DND-41 (cell line): ENCODE measurements around the gene ST6GALNAC4.

Experiments used
- ATAC-seq: fragments of 200-7000 bp; cut with Tn5 transposase; 3 replicates; pipeline ENCODE4 v1.9.1; 2021; ENCODE audit warnings: low read depth; ENCODE audit not compliant: insufficient read depth
- DNase-seq: peaks from one replicate; pipeline ENCODE4 v3.0.0-alpha.2; 2020
- H2AFZ ChIP-seq: 2 replicates; pipeline ENCODE4 v1.6.0; 2012; ENCODE audit warnings: low read depth, low read length
- H3K27ac ChIP-seq: 2 replicates; pipeline ENCODE4 v1.5.1; 2012; ENCODE audit warnings: low read length, inconsistent platforms
- H3K27me3 ChIP-seq: fragments of 200-600 bp; sonication (generic); 2 replicates; pipeline ENCODE4 v1.6.0; 2012; ENCODE audit warnings: low read length, mild to moderate bottlenecking, inconsistent platforms; ENCODE audit not compliant: insufficient read depth, poor library complexity
- H3K36me3 ChIP-seq: 2 replicates; pipeline ENCODE4 v1.5.1; 2012; ENCODE audit warnings: low read length, inconsistent platforms; ENCODE audit not compliant: insufficient read depth
- H3K4me1 ChIP-seq: 2 replicates; pipeline ENCODE4 v1.5.1; 2012; ENCODE audit warnings: mild to moderate bottlenecking, low read length; ENCODE audit not compliant: insufficient read depth
- H3K4me2 ChIP-seq: 2 replicates; pipeline ENCODE4 v1.6.0; 2012; ENCODE audit warnings: mild to moderate bottlenecking, moderate library complexity, low read length, inconsistent platforms; ENCODE audit not compliant: insufficient read depth
- H3K4me3 ChIP-seq, 2 experiments: fragments of 200-600 bp in 1 of 2; shearing (Covaris generic) in 1 of 2; 2 replicates each; pipeline ENCODE4 v1.5.1; 2012 to 2016; ENCODE audit warnings: inconsistent platforms in 2 of 2, low read length in 2 of 2, mild to moderate bottlenecking in 2 of 2, low read depth in 1 of 2, moderate library complexity in 1 of 2
- H3K79me2 ChIP-seq: 2 replicates; pipeline ENCODE4 v1.6.0; 2012; ENCODE audit warnings: low read length, inconsistent platforms; ENCODE audit not compliant: insufficient read depth
- H3K9ac ChIP-seq: 2 replicates; pipeline ENCODE4 v1.6.0; 2012; ENCODE audit warnings: low read depth, mild to moderate bottlenecking, inconsistent platforms, low read length, moderate library complexity
- H3K9me3 ChIP-seq: 2 replicates; pipeline ENCODE4 v1.5.1; 2012; ENCODE audit warnings: low read length, moderate library complexity, mild to moderate bottlenecking, inconsistent platforms; ENCODE audit not compliant: insufficient read depth, severe bottlenecking
- H4K20me1 ChIP-seq: 2 replicates; pipeline ENCODE4 v1.6.0; 2012; ENCODE audit warnings: low read length; ENCODE audit not compliant: insufficient read depth
- EZH2 ChIP-seq: IDR thresholded peaks from 3 replicates; pipeline ENCODE4 v1.6.1; 2012; ENCODE audit warnings: borderline replicate concordance, low read depth, mild to moderate bottlenecking, moderate library complexity, low read length, inconsistent platforms; ENCODE audit not compliant: severe bottlenecking
- TF ChIP-seq, protein P1 (sequence below): IDR thresholded peaks from 2 replicates; pipeline ENCODE4 v1.5.1; 2012; ENCODE audit warnings: borderline replicate concordance, low read length, moderate library complexity, mild to moderate bottlenecking; ENCODE audit not compliant: poor library complexity, severe bottlenecking; ENCODE audit errors: extremely low read depth

Gene ST6GALNAC4

DNA sequence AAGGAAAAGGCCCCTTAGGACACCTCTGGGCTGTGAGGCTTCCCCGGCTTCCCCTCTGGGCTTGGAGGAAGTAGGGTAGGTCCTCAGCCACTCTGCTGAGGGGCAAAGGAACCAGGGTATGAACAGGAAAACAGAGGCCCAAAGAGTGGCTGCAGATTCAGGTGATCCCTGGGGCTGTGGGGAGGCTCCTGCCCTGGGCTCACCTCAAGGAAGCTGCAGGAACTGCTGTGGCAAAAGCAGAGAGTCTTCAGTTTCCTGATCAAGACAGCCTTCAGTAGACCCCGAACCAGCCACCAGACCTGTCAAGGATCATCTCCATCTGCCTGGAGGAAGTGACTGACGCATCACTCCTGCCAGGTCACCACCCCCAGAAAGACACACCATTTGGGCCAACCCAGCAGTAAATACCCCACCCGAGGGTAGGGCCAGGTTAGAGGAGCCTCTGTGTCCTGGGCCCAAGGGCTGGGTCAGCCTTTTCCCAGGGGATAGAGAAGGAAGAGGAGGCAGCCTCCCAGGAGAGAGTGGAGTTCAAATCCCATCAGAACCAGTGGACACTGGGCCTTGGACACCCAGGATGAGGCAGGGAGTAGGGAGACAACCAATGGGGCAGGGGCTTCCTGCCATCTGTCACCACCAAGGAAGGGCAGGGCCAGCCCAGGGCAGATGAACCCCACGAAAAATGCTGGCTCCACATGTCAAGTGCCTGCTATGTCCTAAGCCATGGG, 11.7 kb downstream of the ST6GALNAC4 start:
- Histone ChIP-seq H3K36me3 (no peaks in the 10 kb centered on the region), H3K4me1 (peaks cover under 1% of the 10 kb centered on the region; the same call in 1 of the 2 replicates), H4K20me1 (no peaks in the 10 kb centered on the region), H3K27ac (no peak overlapping the region), H2AFZ (no peak overlapping the region), H3K9me3 (no peaks in the 10 kb centered on the region), H3K79me2 (no peaks in the 10 kb centered on the region), H3K4me3 (no peak overlapping the region), H3K4me2 (no peak overlapping the region), H3K27me3 (no peaks in the 10 kb centered on the region), H3K9ac (no peak overlapping the region)
- TF ChIP-seq EZH2, result no peak
- TF ChIP-seq, protein P1, sequence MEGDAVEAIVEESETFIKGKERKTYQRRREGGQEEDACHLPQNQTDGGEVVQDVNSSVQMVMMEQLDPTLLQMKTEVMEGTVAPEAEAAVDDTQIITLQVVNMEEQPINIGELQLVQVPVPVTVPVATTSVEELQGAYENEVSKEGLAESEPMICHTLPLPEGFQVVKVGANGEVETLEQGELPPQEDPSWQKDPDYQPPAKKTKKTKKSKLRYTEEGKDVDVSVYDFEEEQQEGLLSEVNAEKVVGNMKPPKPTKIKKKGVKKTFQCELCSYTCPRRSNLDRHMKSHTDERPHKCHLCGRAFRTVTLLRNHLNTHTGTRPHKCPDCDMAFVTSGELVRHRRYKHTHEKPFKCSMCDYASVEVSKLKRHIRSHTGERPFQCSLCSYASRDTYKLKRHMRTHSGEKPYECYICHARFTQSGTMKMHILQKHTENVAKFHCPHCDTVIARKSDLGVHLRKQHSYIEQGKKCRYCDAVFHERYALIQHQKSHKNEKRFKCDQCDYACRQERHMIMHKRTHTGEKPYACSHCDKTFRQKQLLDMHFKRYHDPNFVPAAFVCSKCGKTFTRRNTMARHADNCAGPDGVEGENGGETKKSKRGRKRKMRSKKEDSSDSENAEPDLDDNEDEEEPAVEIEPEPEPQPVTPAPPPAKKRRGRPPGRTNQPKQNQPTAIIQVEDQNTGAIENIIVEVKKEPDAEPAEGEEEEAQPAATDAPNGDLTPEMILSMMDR, result no peak
- DNase-seq (no peak), ATAC-seq (no peak)

DNA sequence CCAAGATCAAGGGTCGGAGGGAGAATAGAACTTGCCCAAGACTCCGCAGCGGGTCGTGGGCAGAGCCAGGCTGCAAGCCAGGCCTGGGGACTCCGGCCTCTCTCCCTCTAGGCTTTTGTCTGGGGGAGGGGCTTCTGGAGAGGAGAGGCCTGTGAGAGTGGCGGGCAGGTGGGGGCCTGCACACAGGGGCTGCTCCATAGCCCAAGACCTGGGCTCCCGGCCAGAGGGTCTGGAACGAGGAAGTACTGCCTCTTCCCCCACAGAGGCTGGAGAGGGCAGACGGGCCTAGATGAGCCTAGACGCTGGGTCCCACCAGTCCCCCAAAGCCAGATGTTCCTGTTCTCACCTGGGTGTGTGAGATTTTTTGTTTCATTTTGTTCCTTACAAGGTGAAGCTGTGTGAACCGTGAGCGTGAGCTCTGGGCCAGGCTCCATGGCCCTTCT, 12.3 kb downstream of the ST6GALNAC4 start:
- H3K4me3 ChIP-seq, result no peak overlapping the region
- H3K27ac ChIP-seq, result no peak overlapping the region
- H3K4me2 ChIP-seq, result no peak overlapping the region
- ATAC-seq (no peak), DNase-seq (no peak)
- no peaks in the 10 kb centered on the region for H3K9me3 ChIP-seq
- H3K9ac ChIP-seq, result no peak overlapping the region
- no peaks in the 10 kb centered on the region for H3K36me3 ChIP-seq
- no peaks in the 10 kb centered on the region for H4K20me1 ChIP-seq
- H3K79me2 ChIP-seq, result no peaks in the 10 kb centered on the region
- H3K4me1 ChIP-seq, result peaks cover 6% of the 10 kb centered on the region
- no peaks in the 10 kb centered on the region for H3K27me3 ChIP-seq
- TF ChIP-seq, protein P1, result no peak
- no peak for TF ChIP-seq EZH2
- no peak overlapping the region for H2AFZ ChIP-seq

DNA sequence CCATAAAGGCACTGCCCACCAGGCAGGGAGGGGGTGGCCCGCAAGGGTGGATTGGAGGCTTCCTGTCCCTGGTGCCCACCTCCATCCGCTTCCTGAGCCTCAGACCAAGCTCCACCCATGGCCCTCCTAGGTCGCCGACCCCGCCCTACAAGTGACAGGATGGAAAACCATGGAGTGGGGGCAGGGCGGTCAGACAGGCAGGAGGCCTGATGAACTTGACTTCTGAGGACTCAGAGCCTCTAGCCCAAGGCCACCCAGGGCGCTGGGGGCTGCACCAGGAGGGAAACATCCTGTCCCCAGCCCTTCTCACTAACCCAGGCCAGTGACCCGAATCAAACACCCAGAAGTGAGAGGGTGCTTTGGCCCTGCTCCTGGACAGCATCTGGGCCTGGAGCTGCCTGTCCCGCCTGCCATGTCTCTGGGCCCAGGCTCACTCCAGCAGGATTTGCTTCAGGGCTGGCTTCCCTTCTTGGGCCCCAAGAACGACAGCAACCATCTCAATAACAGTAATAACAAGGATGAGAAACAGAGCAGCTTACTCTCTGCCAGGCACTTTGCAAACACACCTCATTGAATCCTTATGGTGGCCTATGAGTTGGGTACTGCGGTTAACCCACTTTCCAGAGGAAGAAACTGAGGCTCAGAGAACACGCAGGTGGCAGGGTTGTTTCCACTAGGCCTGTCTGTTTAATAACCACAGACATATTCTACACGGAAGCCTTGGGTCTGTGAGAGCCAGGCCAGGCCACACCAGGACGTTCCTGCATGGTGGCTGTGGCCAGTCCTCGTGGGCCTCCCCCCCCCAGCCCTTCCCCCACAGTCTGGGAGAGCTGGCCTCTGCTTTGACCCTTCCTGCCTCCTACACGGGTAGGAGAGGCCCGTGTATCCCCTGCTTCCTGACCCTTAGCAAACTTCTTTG, 13.0 kb downstream of the ST6GALNAC4 start:
- H3K79me2 ChIP-seq, result no peaks in the 10 kb centered on the region
- peaks cover 10% of the 10 kb centered on the region for H3K4me1 ChIP-seq
- H3K27me3 ChIP-seq, result no peaks in the 10 kb centered on the region
- H3K4me3 ChIP-seq, result no peak overlapping the region
- ATAC-seq (no peak), DNase-seq (no peak)
- H4K20me1 ChIP-seq, result no peaks in the 10 kb centered on the region
- no peak overlapping the region for H3K9ac ChIP-seq
- no peak overlapping the region for H3K4me2 ChIP-seq
- no peak overlapping the region for H2AFZ ChIP-seq
- H3K36me3 ChIP-seq, result no peaks in the 10 kb centered on the region
- no peak overlapping the region for H3K27ac ChIP-seq
- no peak for TF ChIP-seq EZH2
- TF ChIP-seq, protein P1, result no peak
- H3K9me3 ChIP-seq, result no peaks in the 10 kb centered on the region
